Right renal cortex interstitium (tissue), 3 donors: ENCODE measurements around the gene RNF222. TPM values are rescaled to one million over a fixed set of nuclear protein-coding genes. Genes with fewer than 3 reads are reported as not detected.
"Not testable (repeated sequence)": the region's sequence is repeated elsewhere in the genome, so short reads cannot be mapped to it uniquely, and the experiment has no call there.

Source experiments
- DNase-seq, 3 donors: peaks; one replicate each; pipeline ENCODE4 v3.0.0-alpha.2; 2013; ENCODE audit warnings: low read depth in 3 of 3, low spot score in 2 of 3
- polyA plus RNA-seq, 3 donors: library from polyadenylated mRNA; unstranded; fragments of 120-200 nt; gene quantifications; one replicate each; pipeline ENCODE4 v1.2.1, GENCODE V29; 2013; ENCODE audit not compliant: insufficient read length in 3 of 3

RNF222 gene
- polyA plus RNA-seq, 3 donors = 0.04 to 0.06 TPM; not detected in 1

DNA sequence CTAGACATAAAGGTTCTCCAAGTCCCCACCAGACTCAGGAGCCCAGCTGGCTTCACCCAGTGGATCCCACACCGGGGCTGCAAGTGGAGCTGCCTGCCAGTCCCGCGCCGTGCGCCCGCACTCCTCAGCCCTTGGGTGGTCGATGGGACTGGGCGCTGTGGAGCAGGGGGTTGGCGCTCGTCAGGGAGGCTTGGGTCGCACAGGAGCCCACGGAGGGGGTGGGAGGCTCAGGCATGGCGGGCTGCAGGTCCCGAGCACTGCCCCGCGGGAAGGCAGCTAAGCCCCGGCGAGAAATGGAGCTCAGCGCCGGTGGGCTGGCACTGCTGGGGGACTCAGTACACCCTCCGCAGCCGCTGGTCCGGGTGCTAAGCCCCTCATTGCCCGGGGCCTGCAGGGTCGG, 50.6 kb downstream of the RNF222 start:
- not testable (repeated sequence) for DNase-seq

DNA sequence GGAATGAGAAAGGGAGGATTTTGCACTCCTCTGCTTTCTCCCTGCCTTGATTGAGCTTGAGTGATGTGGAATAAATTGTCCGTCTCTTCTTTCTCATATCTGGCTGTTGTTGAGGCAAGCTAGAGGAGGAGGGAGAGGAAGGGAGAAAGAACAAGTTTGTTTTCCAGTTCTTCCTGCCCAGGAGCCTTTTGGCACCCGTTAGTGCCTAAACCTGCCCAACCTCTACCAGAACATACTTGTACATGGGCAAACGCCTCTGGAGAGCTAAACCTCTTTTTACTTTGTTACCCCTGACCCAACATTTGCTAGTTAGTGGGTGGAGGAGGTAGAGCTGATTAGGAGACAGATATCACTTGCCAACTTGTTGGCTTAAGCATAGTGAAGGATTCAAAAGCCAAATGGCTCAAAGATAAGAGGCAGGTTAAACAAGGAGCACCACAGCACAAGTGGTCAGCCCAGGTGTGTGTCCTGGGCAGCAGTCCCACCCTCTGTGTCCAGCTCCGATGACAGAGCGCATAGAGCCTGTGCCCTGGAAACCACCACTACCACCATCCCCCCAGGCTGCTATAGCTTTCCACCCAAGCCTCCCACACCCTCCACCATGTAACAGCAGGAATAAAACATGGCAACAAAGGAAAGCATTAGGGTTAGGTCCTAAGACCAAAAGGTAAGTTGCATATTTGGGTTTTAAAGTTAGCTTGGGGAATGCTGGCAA, 51.5 kb downstream of the RNF222 start:
- no peak for DNase-seq

DNA sequence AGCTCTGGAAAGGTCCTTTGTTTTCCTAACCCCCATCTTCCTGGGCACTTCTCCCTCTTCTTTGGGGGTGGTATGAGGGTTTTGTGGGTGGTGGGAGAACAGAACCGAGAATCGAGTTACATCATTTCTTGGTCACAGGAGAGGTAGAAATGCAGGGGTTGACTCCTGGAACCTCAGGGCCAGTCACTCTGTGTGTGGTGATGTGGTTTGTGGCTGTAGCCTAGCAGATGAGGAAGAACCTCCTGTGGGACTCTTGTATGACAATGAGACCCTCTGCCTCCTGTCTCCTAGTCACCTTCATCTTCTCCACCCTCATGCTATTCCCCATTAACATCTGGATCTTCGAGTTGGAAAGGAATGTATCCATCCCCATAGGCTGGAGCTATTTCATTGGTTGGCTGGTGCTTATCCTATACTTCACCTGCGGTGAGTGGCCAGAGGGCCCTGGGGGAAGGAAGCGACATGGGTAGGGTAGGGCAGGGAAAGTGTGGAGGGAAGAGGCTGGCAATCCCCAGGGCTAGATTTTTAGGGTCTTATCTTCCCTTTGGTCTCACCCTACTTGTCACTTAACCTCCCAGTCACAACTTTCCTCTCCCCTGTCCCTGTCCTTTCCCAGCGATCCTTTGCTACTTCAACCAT, 52.5 kb downstream of the RNF222 start:
- DNase-seq = no peak

DNA sequence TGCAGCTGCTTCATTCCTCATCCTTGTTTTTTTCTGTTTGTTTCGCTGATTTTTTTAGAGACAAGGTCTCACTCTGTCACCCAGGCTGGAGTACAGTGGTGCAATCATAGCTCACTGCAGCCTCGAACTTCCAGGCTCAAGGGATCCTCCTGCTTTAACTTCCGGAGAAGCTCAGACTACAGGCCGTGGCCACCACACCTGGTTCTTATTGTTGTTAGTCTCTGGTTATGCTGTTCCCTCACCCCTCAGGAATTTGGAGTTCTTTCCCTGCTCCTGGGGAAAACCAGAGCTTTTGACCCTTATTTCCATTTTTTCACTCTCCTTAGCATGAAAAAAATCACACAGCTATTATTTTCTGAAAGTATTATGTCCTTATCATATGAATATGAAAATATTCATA, 56.2 kb downstream of the RNF222 start:
- DNase-seq = no peak

Other genes with a start within 250 kb of the RNF222 start
- 10 to 100 TPM; 14.5 to 21.8 (median 21.2) TPM for gene PER1, start 245.4 kb downstream of the RNF222 start, polyA plus RNA-seq
- 100 to 1,000 TPM in 2 of 3 donors, 10 to 100 TPM in 1; 98.7 to 114 (median 102) TPM for gene VAMP2, start 234.9 kb downstream of the RNF222 start, polyA plus RNA-seq
- gene TMEM107, start 221.4 kb downstream of the RNF222 start, polyA plus RNA-seq = 10 to 100 TPM; 22.4 to 25.9 (median 23.5) TPM
- 1 to 10 TPM; 3.0 to 4.3 (median 3.7) TPM for gene BORCS6, start 207.6 kb downstream of the RNF222 start, polyA plus RNA-seq
- 10 to 100 TPM; 28.6 to 36.7 (median 33.0) TPM for gene AURKB, start 187.3 kb downstream of the RNF222 start, polyA plus RNA-seq
- 10 to 100 TPM; 18.9 to 24.9 (median 22.7) TPM for gene CTC1, start 149.8 kb downstream of the RNF222 start, polyA plus RNA-seq
- 10 to 100 TPM; 35.3 to 43.0 (median 38.9) TPM for gene PFAS, start 148.5 kb downstream of the RNF222 start, polyA plus RNA-seq
- gene RANGRF, start 109.2 kb downstream of the RNF222 start, polyA plus RNA-seq = 10 to 100 TPM; 27.8 to 29.9 (median 28.7) TPM
- gene SLC25A35, start 102.4 kb downstream of the RNF222 start, polyA plus RNA-seq = 1 to 10 TPM; 2.6 to 3.4 (median 3.2) TPM
- gene ARHGEF15, start 87.6 kb downstream of the RNF222 start, polyA plus RNA-seq = 10 to 100 TPM; 14.2 to 21.9 (median 15.1) TPM
- gene ODF4, start 58.0 kb downstream of the RNF222 start, polyA plus RNA-seq = not detected
- 1,000 to 10,000 TPM; 3,518 to 3,658 (median 3,532) TPM for gene RPL26, start 14.6 kb downstream of the RNF222 start, polyA plus RNA-seq
- gene NDEL1, start 38.1 kb upstream of the RNF222 start, polyA plus RNA-seq = 10 to 100 TPM; 44.9 to 54.6 (median 45.9) TPM
- 100 to 1,000 TPM; 237 to 285 (median 254) TPM for gene MYH10, start 232.9 kb upstream of the RNF222 start, polyA plus RNA-seq